ENCODE measurements around the gene ZNF219.

ZNF219 gene

GRCh38 chr14:21101802-21102413, 3.5 kb upstream of the ZNF219 start:
- no peak for DNase-seq

DNA sequence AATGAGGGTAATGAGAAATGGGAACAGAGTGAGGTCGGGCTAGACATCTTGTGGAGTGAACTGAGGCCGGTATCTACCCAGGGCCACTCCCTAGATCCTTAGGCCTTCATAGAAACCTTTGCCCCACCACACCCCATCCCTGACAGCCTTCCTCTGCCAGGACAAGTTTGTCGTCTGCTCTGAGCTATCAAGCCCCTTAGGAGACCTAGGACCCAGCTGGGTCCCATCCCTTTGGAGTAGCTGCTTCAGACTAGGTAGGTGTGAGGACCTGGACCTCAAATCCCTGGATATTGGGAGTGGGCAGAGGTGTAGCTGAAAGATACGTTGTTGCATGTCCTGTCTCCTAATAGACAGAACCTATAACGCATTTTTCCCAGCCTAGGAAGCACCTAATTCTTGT, 2.5 kb upstream of the ZNF219 start, which contains the start of gene TMEM253:
Gene TMEM253, plus strand, starts transcription at position 136 of the 400 bp plus-strand sequence. CDS start 278 bp downstream, outside the sequence.
- DNase-seq, result no peak

DNA sequence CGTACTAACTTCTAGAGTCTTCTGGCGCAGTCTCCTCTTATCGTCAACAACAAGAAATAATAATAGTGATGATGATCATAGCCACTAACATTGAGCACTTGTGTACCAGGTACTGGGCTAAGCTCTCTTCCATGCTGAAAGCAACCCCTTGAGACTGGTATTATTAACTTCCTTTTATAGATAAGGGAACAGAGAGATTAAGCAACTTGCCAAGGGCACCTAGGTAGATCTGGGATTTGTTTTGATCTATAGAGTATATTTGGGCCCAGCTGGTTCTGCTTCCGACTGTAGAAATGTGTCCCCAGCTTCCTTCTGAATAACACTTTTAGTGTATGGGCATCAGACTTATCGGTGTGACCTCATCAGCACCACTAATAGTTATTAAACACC, 1.1 kb upstream of the ZNF219 start:
- DNase-seq, result no peak

- no peak for DNase-seq
These were observed 589 bp upstream of the ZNF219 start for GRCh38 chr14:21098892-21099595.

GRCh38 chr14:21097636-21098075, 799 bp downstream of the ZNF219 start:
- peak; percentile 47 for DNase-seq

GRCh38 chr14:21096978-21097635, 1.3 kb downstream of the ZNF219 start:
- DNase-seq, result no peak

DNA sequence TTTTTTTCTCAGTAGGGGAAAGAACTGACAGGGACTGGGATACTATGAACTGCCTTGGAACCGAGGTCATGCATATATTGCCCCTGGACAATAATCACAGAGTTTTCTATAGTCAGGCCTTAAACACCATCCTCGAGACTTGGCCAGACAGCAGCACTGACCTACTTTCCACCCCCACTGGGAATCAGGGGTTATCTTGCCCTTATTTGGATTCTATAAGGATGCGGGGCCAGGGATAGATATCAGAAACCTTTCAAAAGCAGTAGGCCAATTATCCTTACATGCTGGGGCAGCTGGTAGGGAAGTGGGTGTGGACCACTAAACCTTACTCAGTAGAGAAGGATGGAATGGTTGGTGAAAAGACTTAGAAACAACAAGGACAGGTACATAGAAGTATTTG, 2.0 kb downstream of the ZNF219 start:
- no peak for DNase-seq

GRCh38 chr14:21095430-21096205, 2.8 kb downstream of the ZNF219 start:
- DNase-seq, result no peak

DNA sequence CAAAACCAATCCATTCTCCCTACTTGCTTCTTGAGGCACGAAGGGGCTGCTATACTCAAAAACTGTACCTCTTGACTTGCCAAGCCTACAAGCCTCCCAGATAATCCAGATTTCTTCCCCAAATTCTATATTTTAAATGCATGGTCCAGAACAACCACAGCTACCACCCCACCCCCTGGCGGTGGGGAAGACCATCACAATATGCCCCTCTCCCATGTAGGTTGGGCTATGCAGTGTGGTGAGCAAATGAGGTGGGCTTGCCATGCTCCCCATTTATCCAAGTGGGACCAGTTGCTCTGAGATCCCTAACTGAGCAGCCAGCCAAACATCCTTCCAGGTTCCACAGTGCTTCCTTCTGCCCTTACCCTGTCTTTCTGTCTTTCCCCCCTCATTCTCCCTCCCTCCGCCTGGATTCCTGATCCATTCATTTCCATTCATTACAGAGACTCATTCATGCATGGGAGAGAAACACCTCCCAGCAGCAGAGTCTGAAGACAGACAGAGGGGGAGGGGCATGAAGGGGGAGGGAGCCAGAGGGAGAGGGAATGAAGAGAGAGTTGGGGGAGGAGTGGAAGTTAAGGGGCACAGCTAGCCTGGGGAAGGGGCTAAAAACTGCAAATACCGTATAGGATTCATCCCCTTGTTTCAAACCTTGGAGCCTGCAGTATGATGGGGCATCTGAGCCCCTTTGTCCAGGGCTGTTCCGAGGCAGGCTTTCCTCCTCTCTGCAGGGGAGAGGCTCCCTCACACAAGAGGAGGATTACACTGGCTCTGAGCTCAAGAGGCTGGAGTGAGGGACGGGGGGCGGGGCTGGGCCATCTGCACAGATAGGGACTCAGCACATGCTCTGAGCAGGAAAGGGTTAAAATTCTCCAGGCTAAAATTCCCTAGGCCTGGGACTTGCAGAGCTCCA, 4.4 kb downstream of the ZNF219 start:
- DNase-seq, result no peak

GRCh38 chr14:21093018-21093417, 5.4 kb downstream of the ZNF219 start:
- DNase-seq, result no peak

DNA sequence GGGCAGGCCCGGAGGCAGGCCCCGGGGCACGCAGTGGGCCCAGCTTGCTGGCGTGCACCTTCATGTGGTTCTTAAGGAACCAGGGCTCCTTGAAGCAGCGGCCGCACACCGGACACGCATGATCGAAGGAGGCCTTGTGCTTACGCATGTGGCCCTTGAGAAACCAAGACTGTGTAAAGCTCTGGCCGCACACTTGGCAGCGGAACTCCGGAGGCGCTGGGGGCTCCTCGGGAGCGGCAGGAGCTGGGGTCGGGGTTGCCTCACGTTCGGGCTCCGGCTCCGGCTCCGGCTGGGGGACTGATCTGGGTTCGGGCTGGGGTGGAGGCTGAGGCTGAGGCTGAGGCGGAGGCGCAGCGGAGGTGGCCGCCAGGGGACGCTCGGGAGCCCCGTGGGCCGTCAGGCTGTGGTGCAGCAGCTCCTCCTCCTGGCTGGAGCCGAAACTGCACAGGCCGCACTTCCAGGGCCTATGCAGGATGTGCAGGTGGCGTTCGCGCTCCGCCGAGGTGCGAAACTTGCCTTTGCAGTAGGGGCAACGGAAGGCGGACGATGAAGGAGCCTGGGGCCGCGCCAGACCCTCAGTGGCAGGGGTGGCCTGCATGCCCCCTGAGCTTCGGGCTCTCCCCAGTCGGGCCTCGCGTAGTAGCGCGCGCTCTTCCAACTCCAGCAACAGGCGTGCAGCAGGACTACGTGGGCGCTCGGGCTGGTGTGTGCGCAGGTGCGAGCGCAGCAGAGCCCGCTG, 6.0 kb downstream of the ZNF219 start:
- DNase-seq, result peak; percentile 40

- DNase-seq, result no peak
These were observed 6.6 kb downstream of the ZNF219 start for GRCh38 chr14:21091821-21092272.

- no peak for DNase-seq
These were observed 7.4 kb downstream of the ZNF219 start for GRCh38 chr14:21090940-21091663.

- no peak for DNase-seq
These were observed 8.1 kb downstream of the ZNF219 start for GRCh38 chr14:21090194-21090939.

DNA sequence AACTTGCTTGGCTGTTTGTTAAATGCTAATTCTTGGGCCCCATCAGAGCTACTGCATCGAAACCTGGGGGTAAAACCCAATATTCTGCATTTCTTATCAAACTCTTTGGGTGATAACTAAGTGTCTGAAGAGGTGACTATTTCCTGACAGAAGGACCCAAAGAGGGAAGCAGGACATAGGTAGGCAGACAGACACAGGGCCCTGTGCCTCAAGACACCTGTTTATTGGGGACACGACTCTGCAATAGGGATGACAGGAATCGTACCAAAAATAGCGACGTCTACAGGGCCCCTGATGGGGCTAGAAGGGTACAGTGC, 8.6 kb downstream of the ZNF219 start:
- no peak for DNase-seq

- no peak for DNase-seq
These were observed 9.2 kb downstream of the ZNF219 start for GRCh38 chr14:21089271-21089670.

DNA sequence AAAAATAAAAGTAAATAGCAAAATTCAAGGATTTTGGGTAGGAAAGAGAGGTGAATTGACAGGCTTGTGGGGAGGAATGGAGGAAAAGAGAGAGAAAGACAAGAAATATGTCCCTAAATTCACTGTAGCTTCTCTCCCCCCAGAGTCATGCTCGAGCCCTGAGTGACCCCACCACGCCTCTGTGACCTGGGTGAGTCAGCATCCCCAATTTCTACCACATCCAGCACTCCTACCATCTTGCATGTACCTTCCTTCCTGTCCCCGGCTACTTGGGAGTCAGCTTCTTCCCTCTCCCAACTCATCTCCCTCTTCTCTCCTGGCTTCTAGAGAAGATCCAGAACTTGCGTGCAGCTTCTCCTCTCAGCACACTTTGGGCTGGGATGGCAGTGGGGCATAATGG, 9.8 kb downstream of the ZNF219 start:
- DNase-seq, result no peak

DNA sequence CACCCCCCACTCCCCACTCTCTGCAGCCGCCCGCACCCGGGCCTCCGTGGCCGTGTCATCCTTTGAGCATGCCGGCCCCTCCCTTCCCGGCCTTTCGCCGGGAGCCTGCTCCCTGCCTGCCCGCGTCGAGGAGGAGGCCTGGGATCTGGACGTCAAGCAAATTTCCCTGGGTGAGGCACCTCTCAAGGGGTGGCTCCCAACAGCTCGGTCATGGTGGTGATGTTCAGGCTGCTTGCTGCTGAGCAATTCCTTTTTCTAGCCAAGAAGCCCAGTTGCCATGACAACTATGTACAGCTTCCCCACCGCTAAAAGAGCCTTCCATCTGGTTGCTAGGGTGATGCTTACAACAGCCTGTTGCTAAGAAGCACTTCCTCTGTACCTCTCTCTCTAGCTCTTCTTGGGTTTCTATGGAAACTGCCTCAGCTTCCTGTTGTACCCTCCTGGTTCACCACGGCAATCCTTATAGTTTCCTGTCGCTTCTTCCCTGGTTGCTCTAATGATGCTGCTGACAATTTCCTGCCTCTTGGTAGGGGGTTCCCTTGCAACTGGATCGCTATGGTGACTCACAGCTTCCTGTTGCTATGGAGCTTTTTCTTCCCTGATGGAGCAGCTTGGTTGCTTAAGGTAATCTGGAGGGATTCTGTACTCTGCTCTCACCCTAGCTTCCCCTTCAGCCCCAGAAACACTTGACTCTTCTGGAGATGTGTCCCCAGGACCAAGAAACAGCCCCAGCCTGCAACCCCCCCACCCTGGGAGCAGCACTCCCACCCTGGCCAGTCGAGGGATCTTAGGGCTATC, 11.0 kb downstream of the ZNF219 start:
- peak; percentile 88 for DNase-seq

DNA sequence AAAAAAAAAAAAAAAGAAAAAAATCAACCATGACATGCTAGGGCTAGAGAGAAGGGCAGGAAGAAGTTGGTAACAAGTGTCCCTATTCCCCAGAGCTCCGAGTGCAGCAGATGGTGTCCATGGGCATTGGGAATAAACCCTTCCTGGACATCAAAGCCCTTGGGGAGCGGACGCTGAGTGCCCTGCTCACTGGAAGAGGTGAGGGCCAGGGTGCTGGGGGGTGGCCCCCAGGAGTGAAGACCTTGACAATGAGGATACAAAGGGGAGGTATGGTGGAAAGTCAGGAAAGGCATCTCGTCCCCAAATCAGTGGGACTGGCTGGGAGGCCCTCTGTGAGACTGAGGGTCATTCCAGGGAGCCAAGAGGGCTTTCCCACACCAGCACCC, 11.6 kb downstream of the ZNF219 start:
- no peak for DNase-seq
